ENCODE results near the gene KMT2C.

Gene KMT2C

GRCh38 chr7:152333134-152333533 is 102.7 kb downstream of the KMT2C start:
- DNase-seq (ENCODE audit: low spot score): no peak
- no peak for TF ChIP-seq CTCF (IDR thresholded peaks at IDR 0.05)
- no peak overlapping the region for H3K27ac ChIP-seq
- H3K4me3 ChIP-seq: no peak overlapping the region

DNA sequence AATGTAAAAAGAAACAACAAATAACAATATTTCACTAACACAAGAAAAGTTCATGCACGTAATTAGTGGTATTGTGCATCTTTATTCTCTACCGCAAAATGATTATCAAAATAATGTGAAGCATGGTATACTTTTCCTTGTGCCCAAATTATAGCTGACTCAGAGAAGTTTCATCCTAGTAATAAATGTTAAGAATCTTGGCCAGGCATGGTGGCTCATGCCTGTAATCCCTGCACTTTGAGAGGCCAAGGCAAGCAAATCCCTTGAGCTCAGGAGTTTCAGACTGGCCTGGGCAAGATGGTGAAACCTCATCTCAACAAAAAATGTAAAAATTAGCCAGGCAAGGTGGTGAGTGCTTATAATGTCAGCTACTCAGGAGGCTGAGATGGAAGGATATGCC is 105.0 kb downstream of the KMT2C start:
- no peak for TF ChIP-seq CTCF (IDR thresholded peaks at IDR 0.05)
- Histone ChIP-seq H3K27ac (no peak overlapping the region), H3K4me3 (no peak overlapping the region)
- no peak for DNase-seq (ENCODE audit: low spot score)

DNA sequence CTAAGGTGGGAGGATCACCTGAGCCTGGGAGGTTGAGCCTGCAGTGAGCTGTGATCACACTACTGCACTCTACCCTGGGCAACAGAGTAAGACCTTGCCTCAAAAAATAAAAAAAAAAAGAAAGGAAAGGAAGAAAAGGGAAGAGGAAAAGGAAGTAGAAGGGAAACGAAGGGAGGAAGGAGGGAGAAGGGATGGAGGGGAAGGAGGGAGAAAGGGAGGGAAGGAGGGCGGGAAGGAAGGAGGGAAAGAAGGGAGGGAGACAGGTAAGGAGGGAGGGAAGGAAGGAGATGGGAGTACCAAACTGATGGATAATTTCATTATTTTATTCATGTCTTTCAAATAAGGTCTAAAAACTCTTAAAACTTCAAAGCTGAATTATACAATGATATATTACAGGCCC is 106.3 kb downstream of the KMT2C start:
- no peak for DNase-seq (ENCODE audit: low spot score)
- H3K4me3 ChIP-seq: no peak overlapping the region
- TF ChIP-seq CTCF (IDR thresholded peaks at IDR 0.05): no peak
- H3K27ac ChIP-seq: no peak overlapping the region

- no peak for DNase-seq (ENCODE audit: low spot score)
- TF ChIP-seq CTCF (IDR thresholded peaks at IDR 0.05): no peak
- H3K4me3 ChIP-seq: no peak overlapping the region
- H3K27ac ChIP-seq: no peak overlapping the region
Observed at GRCh38 chr7:152328234-152328633, 107.6 kb downstream of the KMT2C start.

DNA sequence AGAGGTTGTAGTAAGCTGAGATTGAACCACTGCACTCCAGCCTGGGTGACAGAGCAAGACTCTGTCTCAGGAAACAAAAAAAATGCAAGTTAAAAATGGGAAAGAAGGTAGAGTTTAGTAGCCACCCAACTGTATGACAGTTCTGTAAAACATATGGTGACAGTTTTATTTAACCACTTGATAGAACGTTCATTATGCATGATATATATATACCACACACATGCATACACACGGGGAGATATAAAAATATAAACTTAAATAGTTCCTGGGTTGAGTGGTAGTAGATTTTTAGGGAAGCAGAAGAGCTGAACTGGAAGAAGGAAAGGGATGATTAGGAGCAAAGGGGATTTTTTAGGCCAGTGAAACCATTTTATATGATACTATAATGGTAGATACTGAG is 120.0 kb downstream of the KMT2C start:
- no peak overlapping the region for H3K27ac ChIP-seq
- no peak for TF ChIP-seq CTCF (IDR thresholded peaks at IDR 0.05)
- no peak for DNase-seq (ENCODE audit: low spot score)
- no peak overlapping the region for H3K4me3 ChIP-seq

- no peak for DNase-seq (ENCODE audit: low spot score)
- Histone ChIP-seq H3K27ac (no peak overlapping the region), H3K4me3 (peak overlapping the region; percentile 20)
- TF ChIP-seq CTCF (IDR thresholded peaks at IDR 0.05): no peak
Observed at GRCh38 chr7:152313831-152314604, 121.8 kb downstream of the KMT2C start.

DNA sequence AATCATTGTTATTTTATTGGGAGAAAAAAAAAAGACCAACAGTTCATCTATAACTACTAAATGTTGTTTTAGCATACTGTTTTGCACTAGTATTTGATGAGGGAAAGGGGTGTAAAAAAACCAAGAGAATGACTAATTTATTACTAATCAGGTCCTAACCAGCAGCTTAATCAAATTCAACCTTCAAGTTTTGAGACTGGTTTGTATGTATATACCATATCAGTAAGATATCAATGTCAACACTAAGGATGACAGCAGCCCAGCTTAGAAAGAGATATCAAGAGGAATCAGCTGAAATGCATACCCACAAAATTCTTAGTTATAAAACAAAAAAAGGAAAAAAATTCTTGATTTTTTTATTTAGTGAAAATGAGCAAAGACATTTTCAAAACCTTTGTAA is 122.6 kb downstream of the KMT2C start:
- no peak for TF ChIP-seq CTCF (IDR thresholded peaks at IDR 0.05)
- no peak for DNase-seq (ENCODE audit: low spot score)
- Histone ChIP-seq H3K4me3 (no peak overlapping the region), H3K27ac (no peak overlapping the region)
